Esophagus squamous epithelium (tissue), 5 donors: ENCODE results near the gene NUP133. TPM values are rescaled to one million over a fixed set of nuclear protein-coding genes. Genes with fewer than 3 reads are reported as not detected.

Experiments
- DNase-seq: peaks from one replicate; lab custom pipeline; 2025; lab: John Stamatoyannopoulos, UW
- H3K27ac ChIP-seq, 4 donors: fragments of 200-600 bp; sonication (generic); one replicate each; pipeline ENCODE4 v1.5.1; 2016 to 2019; ENCODE audit warnings: mild to moderate bottlenecking in 1 of 4
- H3K27me3 ChIP-seq, 4 donors: fragments of 200-600 bp; sonication (generic); 1 replicate in 3 of 4; 2 replicates in 1 of 4; pipeline versions ENCODE4 v1.5.1 to v1.6.0; 2017 to 2021; ENCODE audit warnings: antibody characterized with exemption in 1 of 4
- H3K36me3 ChIP-seq, 3 donors: fragments of 200-600 bp; sonication (generic); one replicate each; pipeline ENCODE4 v1.5.1; 2016 to 2019
- H3K4me1 ChIP-seq, 3 donors: fragments of 200-600 bp; sonication (generic); one replicate each; pipeline ENCODE4 v1.5.1; 2017 to 2019
- H3K4me3 ChIP-seq, 4 donors: fragments of 200-600 bp; sonication (generic); 1 replicate in 3 of 4; 2 replicates in 1 of 4; pipeline ENCODE4 v1.5.1; 2016 to 2019; ENCODE audit warnings: mild to moderate bottlenecking in 2 of 4, moderate library complexity in 1 of 4
- H3K9me3 ChIP-seq, 3 donors: fragments of 200-600 bp; sonication (generic); one replicate each; pipeline ENCODE4 v1.5.1; 2016 to 2019
- POLR2A ChIP-seq, 4 donors: fragments of 450-650 bp; IDR thresholded peaks; one replicate each; pipeline ENCODE4 v1.6.1; 2017; ENCODE audit warnings: antibody characterized with exemption in 4 of 4, mild to moderate bottlenecking in 4 of 4, moderate library complexity in 3 of 4
- WGBS, 2 donors: methylation state at CpG; one replicate each; pipeline ENCODE4 v1.1.5; 2018; 5-methylcytosine and 5-hydroxymethylcytosine counted together
- intact Hi-C: fragments of 100-400 bp; cut with DNase I; formaldehyde crosslinking; loops from one replicate; pipeline ENCODE4 v1.15.0; 2022
- total RNA-seq, 4 donors: library from RNA; depleted of rRNA; stranded (reverse); fragments of >200 nt; gene quantifications; one replicate each; pipeline ENCODE4 v1.1.0, GENCODE V29; 2016
- TF ChIP-seq, protein P1 (sequence below), 6 experiments: fragments of 450-650 bp in 4 of 6; fragments of 200-600 bp in 2 of 6; sonication (generic) in 2 of 6; IDR thresholded peaks; one replicate each; pipeline ENCODE4 v1.5.1; 2016 to 2019; ENCODE audit warnings: antibody characterized with exemption in 6 of 6, mild to moderate bottlenecking in 4 of 6, moderate library complexity in 4 of 6
- donor health status: DM: yes; HTN: yes; CAD: no.

Gene NUP133
- total RNA-seq, 4 donors from 2014 or later: 11.1 to 29.3 (median 22.0) TPM

- no peaks in the 10 kb centered on the region for H3K27me3 ChIP-seq
- 33 to 63% methylated on average over 2 of the region's 2 CpGs for WGBS, 2 donors
- no peak for DNase-seq
- H3K4me1 ChIP-seq: peaks cover 6 to 27% (median 16%) of the 10 kb centered on the region in 3 donors
- H3K36me3 ChIP-seq: peaks cover 0 to 14% (median 0%) of the 10 kb centered on the region in 3 donors
- H3K4me3 ChIP-seq: no peak overlapping the region
- H3K27ac ChIP-seq: no peak overlapping the region
- TF ChIP-seq, protein P1, sequence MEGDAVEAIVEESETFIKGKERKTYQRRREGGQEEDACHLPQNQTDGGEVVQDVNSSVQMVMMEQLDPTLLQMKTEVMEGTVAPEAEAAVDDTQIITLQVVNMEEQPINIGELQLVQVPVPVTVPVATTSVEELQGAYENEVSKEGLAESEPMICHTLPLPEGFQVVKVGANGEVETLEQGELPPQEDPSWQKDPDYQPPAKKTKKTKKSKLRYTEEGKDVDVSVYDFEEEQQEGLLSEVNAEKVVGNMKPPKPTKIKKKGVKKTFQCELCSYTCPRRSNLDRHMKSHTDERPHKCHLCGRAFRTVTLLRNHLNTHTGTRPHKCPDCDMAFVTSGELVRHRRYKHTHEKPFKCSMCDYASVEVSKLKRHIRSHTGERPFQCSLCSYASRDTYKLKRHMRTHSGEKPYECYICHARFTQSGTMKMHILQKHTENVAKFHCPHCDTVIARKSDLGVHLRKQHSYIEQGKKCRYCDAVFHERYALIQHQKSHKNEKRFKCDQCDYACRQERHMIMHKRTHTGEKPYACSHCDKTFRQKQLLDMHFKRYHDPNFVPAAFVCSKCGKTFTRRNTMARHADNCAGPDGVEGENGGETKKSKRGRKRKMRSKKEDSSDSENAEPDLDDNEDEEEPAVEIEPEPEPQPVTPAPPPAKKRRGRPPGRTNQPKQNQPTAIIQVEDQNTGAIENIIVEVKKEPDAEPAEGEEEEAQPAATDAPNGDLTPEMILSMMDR (IDR thresholded peaks at IDR 0.05): no peak
- TF ChIP-seq POLR2A (IDR thresholded peaks at IDR 0.05): no peak
- intact Hi-C loops: no loop called here
- H3K9me3 ChIP-seq: no peaks in the 10 kb centered on the region
Observed at GRCh38 chr1:229509576-229509975, 1.4 kb upstream of the NUP133 start.

DNA sequence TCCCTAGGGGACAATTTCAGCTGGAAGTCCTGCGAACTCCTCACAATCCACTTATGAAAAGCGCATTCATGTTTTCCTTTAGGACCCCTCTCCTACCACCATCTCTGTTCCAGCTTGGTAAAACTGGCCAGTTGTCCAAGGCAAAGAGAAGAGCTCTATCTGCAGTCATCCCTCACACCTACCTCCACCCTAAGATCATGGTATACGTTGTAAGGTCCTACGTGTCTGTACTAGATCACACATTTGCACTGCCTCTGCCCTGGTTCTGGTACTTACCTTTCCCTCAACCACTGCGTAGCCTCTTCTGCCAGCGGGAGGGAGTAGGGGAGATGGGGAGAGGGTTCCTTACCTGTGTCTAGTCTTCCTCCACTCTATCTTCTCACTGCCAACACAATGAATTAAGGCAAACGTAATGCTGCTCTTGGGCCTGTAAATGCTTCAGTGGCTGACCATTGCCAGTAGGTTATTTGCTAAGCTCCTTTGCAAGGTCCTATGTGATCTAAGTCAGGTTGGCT, 739 bp upstream of the NUP133 start:
- no peaks in the 10 kb centered on the region for H3K9me3 ChIP-seq
- DNase-seq: no peak
- TF ChIP-seq, protein P1 (IDR thresholded peaks at IDR 0.05): no peak
- TF ChIP-seq POLR2A (IDR thresholded peaks at IDR 0.05): no peak
- peaks cover 0 to 21% (median 0%) of the 10 kb centered on the region in 3 donors for H3K36me3 ChIP-seq
- peaks cover 6 to 24% (median 16%) of the 10 kb centered on the region in 3 donors for H3K4me1 ChIP-seq
- peak overlapping the region; percentile 93 to 99 (median 96) for H3K27ac ChIP-seq
- intact Hi-C loops: no loop called here
- WGBS, 2 donors: 74 to 75% methylated on average over 7 of the region's 7 CpGs
- H3K27me3 ChIP-seq: no peaks in the 10 kb centered on the region
- peak overlapping the region; percentile 76 to 94 (median 92) for H3K4me3 ChIP-seq

DNA sequence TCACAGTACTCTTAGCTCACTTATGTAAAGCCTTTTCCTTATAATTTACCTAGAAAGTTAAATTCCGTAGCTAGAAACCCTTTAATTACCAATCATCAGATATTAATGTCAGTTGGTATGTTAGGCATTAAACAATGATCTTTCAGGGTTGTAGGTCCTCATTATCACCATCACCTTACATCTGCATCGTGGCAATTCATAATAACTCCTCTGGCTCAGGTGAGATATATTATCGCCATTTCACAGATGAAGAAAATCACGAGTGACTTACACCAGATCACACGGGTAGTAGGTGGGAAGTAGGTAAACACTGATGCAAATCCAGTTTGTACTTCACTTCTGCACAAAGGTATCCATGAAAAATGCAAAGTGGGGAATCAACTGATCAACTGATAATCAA, 639 bp downstream of the NUP133 start:
- Histone ChIP-seq H3K36me3 (peaks cover 0 to 34% (median 0%) of the 10 kb centered on the region in 3 donors), H3K4me1 (peaks cover 6 to 24% (median 16%) of the 10 kb centered on the region in 3 donors), H3K4me3 (peak overlapping the region; percentile 76 to 94 (median 92)), H3K27ac (peak overlapping the region; percentile 93 to 99 (median 96)), H3K27me3 (no peaks in the 10 kb centered on the region), H3K9me3 (no peaks in the 10 kb centered on the region)
- WGBS, 2 donors: 2 to 3% methylated on average over 5 of the region's 5 CpGs
- no peak for DNase-seq
- TF ChIP-seq POLR2A (IDR thresholded peaks at IDR 0.05): no peak
- TF ChIP-seq, protein P1 (IDR thresholded peaks at IDR 0.05): no peak
- intact Hi-C loops: no loop called here

DNA sequence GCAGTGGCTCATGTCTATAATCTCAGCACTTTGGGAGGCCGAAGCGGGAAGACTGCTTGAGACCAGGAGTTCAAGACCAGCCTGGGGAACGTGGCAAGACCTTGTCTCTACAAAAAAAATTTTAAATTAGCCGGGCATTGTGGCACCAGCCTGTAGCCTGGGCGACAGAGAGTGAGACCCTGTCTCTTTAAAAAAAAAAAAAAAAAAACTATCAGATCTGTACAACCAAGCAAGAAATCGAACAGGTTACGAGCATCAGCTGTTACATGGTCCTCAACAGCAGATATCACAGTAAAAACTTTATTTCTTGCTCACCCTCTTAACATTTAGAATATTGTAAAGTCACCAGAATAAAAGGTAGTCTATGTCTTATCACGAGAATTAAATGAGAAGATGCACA, 1.5 kb downstream of the NUP133 start:
- TF ChIP-seq, protein P1 (IDR thresholded peaks at IDR 0.05): no peak
- TF ChIP-seq POLR2A (IDR thresholded peaks at IDR 0.05): no peak
- intact Hi-C loops: no loop called here

GRCh38 chr1:229495782-229496181, 12.4 kb downstream of the NUP133 start:
- intact Hi-C loops: no loop called here
- Histone ChIP-seq H3K4me3 (no peak overlapping the region), H3K27me3 (no peaks in the 10 kb centered on the region), H3K27ac (no peak overlapping the region), H3K9me3 (no peaks in the 10 kb centered on the region), H3K36me3 (peaks cover 12 to 100% (median 37%) of the 10 kb centered on the region in 3 donors), H3K4me1 (no peaks in the 10 kb centered on the region)
- no peak for DNase-seq
- TF ChIP-seq, protein P1 (IDR thresholded peaks at IDR 0.05): no peak
- TF ChIP-seq POLR2A (IDR thresholded peaks at IDR 0.05): no peak
- WGBS, 2 donors: 77 to 78% methylated on average over 2 of the region's 2 CpGs

More for the DNA sequence above, 1.5 kb downstream of the NUP133 start:
- WGBS, 2 donors: 74 to 77% methylated on average over 8 of the region's 8 CpGs
- no peak for DNase-seq
- Histone ChIP-seq H3K4me3 (peak overlapping the region in 1 of 4 donors; percentile 94), H3K27ac (no peak overlapping the region), H3K27me3 (no peaks in the 10 kb centered on the region), H3K36me3 (peaks cover 0 to 40% (median 0%) of the 10 kb centered on the region in 3 donors), H3K9me3 (no peaks in the 10 kb centered on the region), H3K4me1 (peaks cover 6 to 24% (median 16%) of the 10 kb centered on the region in 3 donors)
